SKM-1 treated with dmso at 0.1 percent for 144 hours (cell line): ENCODE measurements around the gene SLC22A31.

Experiments
- DNase-seq: peaks from one replicate; lab custom pipeline; 2025; ENCODE audit not compliant: unreplicated experiment; lab: John Stamatoyannopoulos, UW

The SLC22A31 gene

GRCh38 chr16:89179656-89180315 is 20.6 kb downstream of the SLC22A31 start:
- no peak for DNase-seq

GRCh38 chr16:89179148-89179484 is 21.2 kb downstream of the SLC22A31 start:
- no peak for DNase-seq

GRCh38 chr16:89178453-89179147 is 21.7 kb downstream of the SLC22A31 start:
- no peak for DNase-seq

- no peak for DNase-seq
Observed at GRCh38 chr16:89177501-89177900, 22.8 kb downstream of the SLC22A31 start.

GRCh38 chr16:89176717-89177116 is 23.6 kb downstream of the SLC22A31 start:
- DNase-seq: no peak

- no peak for DNase-seq
Observed at GRCh38 chr16:89176147-89176690, 24.1 kb downstream of the SLC22A31 start.

- DNase-seq: no peak
Observed at GRCh38 chr16:89175280-89176146, 24.8 kb downstream of the SLC22A31 start.

GRCh38 chr16:89174877-89175276 is 25.5 kb downstream of the SLC22A31 start:
- no peak for DNase-seq

- DNase-seq: no peak
Observed at GRCh38 chr16:89174055-89174827, 26.1 kb downstream of the SLC22A31 start.

- no peak for DNase-seq
Observed at GRCh38 chr16:89173174-89173921, 27.0 kb downstream of the SLC22A31 start.

- DNase-seq: no peak
Observed at GRCh38 chr16:89172528-89173173, 27.7 kb downstream of the SLC22A31 start.

- DNase-seq: no peak
Observed at GRCh38 chr16:89172171-89172527, 28.2 kb downstream of the SLC22A31 start.

GRCh38 chr16:89171216-89172170 is 28.8 kb downstream of the SLC22A31 start, which contains the start of gene CDH15:
CDH15 (plus strand) TSS chr16:89171748; CDS start chr16:89171832, 84 bp downstream.
- DNase-seq: peak; percentile 86

GRCh38 chr16:89170346-89171215 is 29.8 kb downstream of the SLC22A31 start:
- DNase-seq: no peak

- DNase-seq: no peak
Observed at GRCh38 chr16:89169778-89170177, 30.6 kb downstream of the SLC22A31 start.

GRCh38 chr16:89168381-89169189 is 31.8 kb downstream of the SLC22A31 start:
- no peak for DNase-seq
